Stimulated activated naive CD8-positive, alpha-beta T cell treated with anti-CD3 and anti-CD28 coated beads, Interleukin-15, Interleukin-2, amounts not matched to agents 100 ng/mL and 50 ng/mL, for 24 hours (primary cell): ENCODE results near the gene PCDHB11.
"Not testable (repeated sequence)": the region's sequence is repeated elsewhere in the genome, so short reads cannot be mapped to it uniquely, and the experiment has no call there.

Source experiments
- H3K27ac Mint-ChIP-seq: one replicate; pipeline ENCODE4 v1.8.0; 2021; ENCODE audit warnings: mild to moderate bottlenecking, mixed read lengths
- H3K27me3 Mint-ChIP-seq: one replicate; pipeline ENCODE4 v1.8.0; 2021; ENCODE audit warnings: mixed read lengths
- H3K36me3 Mint-ChIP-seq: one replicate; pipeline ENCODE4 v1.8.0; 2021; ENCODE audit warnings: low read depth, mixed read lengths
- H3K4me1 Mint-ChIP-seq: one replicate; pipeline ENCODE4 v1.8.0; 2021; ENCODE audit warnings: low read depth, mixed read lengths
- H3K4me3 Mint-ChIP-seq: one replicate; pipeline ENCODE4 v1.8.0; 2021; ENCODE audit warnings: mild to moderate bottlenecking, mixed read lengths
- H3K9me3 Mint-ChIP-seq: one replicate; pipeline ENCODE4 v1.8.0; 2021; ENCODE audit warnings: mixed read lengths

PCDHB11 gene

GRCh38 chr5:141199359-141200235 lies at the start of gene PCDHB11:
TSS of gene PCDHB11 (plus strand) at chr5:141199627. CDS start at chr5:141199775, 148 bp downstream.
- H3K36me3 Mint-ChIP-seq = peaks cover 20% of the 10 kb centered on the region
- no peak within 1 kb of the TSS for H3K4me3 Mint-ChIP-seq
- H3K27me3 Mint-ChIP-seq = peaks cover 51% of the 10 kb centered on the region
- peaks cover 38% of the 10 kb centered on the region for H3K9me3 Mint-ChIP-seq
- H3K27ac Mint-ChIP-seq = no peak within 1 kb of the TSS
- H3K4me1 Mint-ChIP-seq = no peaks in the 10 kb centered on the region

- Mint-ChIP-seq H3K27me3 (peaks cover 45% of the 10 kb centered on the region), H3K4me1 (no peaks in the 10 kb centered on the region), H3K9me3 (peaks cover 13% of the 10 kb centered on the region), H3K36me3 (peaks cover 4% of the 10 kb centered on the region), H3K27ac (no peak within 1 kb of the TSS), H3K4me3 (no peak within 1 kb of the TSS)
Observed at GRCh38 chr5:141149812-141150211, 49.6 kb upstream of the PCDHB11 start, which contains the start of gene PCDHB6. TSS of gene PCDHB6 (plus strand) at chr5:141150057. CDS start at chr5:141150258, 201 bp downstream.

- Mint-ChIP-seq H3K27ac (no peak overlapping the region), H3K9me3 (peaks cover 13% of the 10 kb centered on the region), H3K27me3 (peaks cover 46% of the 10 kb centered on the region)
Observed at GRCh38 chr5:141150224-141150992, 49.0 kb upstream of the PCDHB11 start.

GRCh38 chr5:141150993-141151325 lies 48.5 kb upstream of the PCDHB11 start:
- H3K36me3 Mint-ChIP-seq = peaks cover 4% of the 10 kb centered on the region
- H3K4me3 Mint-ChIP-seq = no peak overlapping the region
- peaks cover 14% of the 10 kb centered on the region for H3K9me3 Mint-ChIP-seq
- H3K27me3 Mint-ChIP-seq = peaks cover 52% of the 10 kb centered on the region
- no peaks in the 10 kb centered on the region for H3K4me1 Mint-ChIP-seq
- H3K27ac Mint-ChIP-seq = no peak overlapping the region

More at GRCh38 chr5:141150224-141150992, 49.0 kb upstream of the PCDHB11 start:
- H3K36me3 Mint-ChIP-seq = peaks cover 4% of the 10 kb centered on the region
- no peaks in the 10 kb centered on the region for H3K4me1 Mint-ChIP-seq
- no peak overlapping the region for H3K4me3 Mint-ChIP-seq

GRCh38 chr5:141151632-141152031 lies 47.8 kb upstream of the PCDHB11 start:
- peaks cover 19% of the 10 kb centered on the region for H3K9me3 Mint-ChIP-seq
- not testable (repeated sequence) for H3K27ac Mint-ChIP-seq

GRCh38 chr5:141152096-141152495 lies 47.3 kb upstream of the PCDHB11 start:
- peaks cover 63% of the 10 kb centered on the region for H3K27me3 Mint-ChIP-seq
- not testable (repeated sequence) for H3K4me1 Mint-ChIP-seq, H3K4me3 Mint-ChIP-seq, H3K27ac Mint-ChIP-seq
- H3K36me3 Mint-ChIP-seq = peaks cover 11% of the 10 kb centered on the region
- H3K9me3 Mint-ChIP-seq = peaks cover 24% of the 10 kb centered on the region

More at GRCh38 chr5:141151632-141152031, 47.8 kb upstream of the PCDHB11 start:
- H3K4me1 Mint-ChIP-seq, H3K36me3 Mint-ChIP-seq, H3K4me3 Mint-ChIP-seq: not testable (repeated sequence)
- peaks cover 58% of the 10 kb centered on the region for H3K27me3 Mint-ChIP-seq

GRCh38 chr5:141155540-141156374 lies 43.7 kb upstream of the PCDHB11 start:
- peaks cover 23% of the 10 kb centered on the region for H3K9me3 Mint-ChIP-seq
- no peak overlapping the region for H3K4me3 Mint-ChIP-seq
- H3K36me3 Mint-ChIP-seq = peaks cover 7% of the 10 kb centered on the region
- H3K27me3 Mint-ChIP-seq = peaks cover 56% of the 10 kb centered on the region
- no peak overlapping the region for H3K27ac Mint-ChIP-seq
- H3K4me1 Mint-ChIP-seq = no peaks in the 10 kb centered on the region

- Mint-ChIP-seq H3K27me3 (peaks cover 47% of the 10 kb centered on the region), H3K9me3 (peaks cover 19% of the 10 kb centered on the region)
- not testable (repeated sequence) for H3K4me3 Mint-ChIP-seq, H3K27ac Mint-ChIP-seq, H3K36me3 Mint-ChIP-seq, H3K4me1 Mint-ChIP-seq
Observed at GRCh38 chr5:141157356-141157755, 42.1 kb upstream of the PCDHB11 start.

- H3K27ac Mint-ChIP-seq, H3K4me3 Mint-ChIP-seq, H3K36me3 Mint-ChIP-seq, H3K4me1 Mint-ChIP-seq: not testable (repeated sequence)
- Mint-ChIP-seq H3K27me3 (peaks cover 41% of the 10 kb centered on the region), H3K9me3 (peaks cover 20% of the 10 kb centered on the region)
Observed at GRCh38 chr5:141157901-141158300, 41.5 kb upstream of the PCDHB11 start.

GRCh38 chr5:141172381-141173204 lies 26.8 kb upstream of the PCDHB11 start, which contains the start of gene PCDHB7:
TSS of gene PCDHB7 (plus strand) at chr5:141172644. CDS start at chr5:141172836, 192 bp downstream.
- peaks cover 14% of the 10 kb centered on the region for H3K9me3 Mint-ChIP-seq
- no peak within 1 kb of the TSS for H3K27ac Mint-ChIP-seq
- peaks cover 49% of the 10 kb centered on the region for H3K27me3 Mint-ChIP-seq
- H3K4me1 Mint-ChIP-seq = no peaks in the 10 kb centered on the region
- H3K36me3 Mint-ChIP-seq = peaks cover 3% of the 10 kb centered on the region
- H3K4me3 Mint-ChIP-seq = no peak within 1 kb of the TSS

- not testable (repeated sequence) for H3K27ac Mint-ChIP-seq, H3K4me3 Mint-ChIP-seq, H3K36me3 Mint-ChIP-seq, H3K4me1 Mint-ChIP-seq
- peaks cover 14% of the 10 kb centered on the region for H3K9me3 Mint-ChIP-seq
- H3K27me3 Mint-ChIP-seq = peaks cover 37% of the 10 kb centered on the region
Observed at GRCh38 chr5:141174291-141175104, 24.9 kb upstream of the PCDHB11 start.

- H3K36me3 Mint-ChIP-seq = peaks cover 7% of the 10 kb centered on the region
- no peak overlapping the region for H3K4me3 Mint-ChIP-seq
- no peaks in the 10 kb centered on the region for H3K4me1 Mint-ChIP-seq
- peaks cover 32% of the 10 kb centered on the region for H3K27me3 Mint-ChIP-seq
- peaks cover 14% of the 10 kb centered on the region for H3K9me3 Mint-ChIP-seq
- H3K27ac Mint-ChIP-seq = no peak overlapping the region
Observed at GRCh38 chr5:141175933-141176332, 23.5 kb upstream of the PCDHB11 start.

- peaks cover 32% of the 10 kb centered on the region for H3K27me3 Mint-ChIP-seq
- H3K4me3 Mint-ChIP-seq, H3K36me3 Mint-ChIP-seq, H3K27ac Mint-ChIP-seq, H3K4me1 Mint-ChIP-seq: not testable (repeated sequence)
- peaks cover 16% of the 10 kb centered on the region for H3K9me3 Mint-ChIP-seq
Observed at GRCh38 chr5:141177577-141178191, 21.7 kb upstream of the PCDHB11 start, which contains the start of gene PCDHB8. TSS of gene PCDHB8 (plus strand) at chr5:141177790. CDS start at chr5:141178035, 245 bp downstream.
